B cell (primary cell): ENCODE measurements around the gene VENTX. TPM values are rescaled to one million over a fixed set of nuclear protein-coding genes. Genes with fewer than 3 reads are reported as not detected.

Experiments
- ATAC-seq: fragments of 200-7000 bp; cut with Tn5 transposase; one replicate; pipeline ENCODE4 v1.10.0; 2021; ENCODE audit warnings: low read depth, mild to moderate bottlenecking, moderate number of reproducible peaks, moderate library complexity
- CTCF ChIA-PET: fragments of 350-600 bp; sonication (Branson Sonifier 250); formaldehyde crosslinking; loops from one replicate; lab custom pipeline; 2021; ENCODE audit warnings: antibody characterized with exemption, inconsistent platforms; lab: Charles Lee
- POLR2A ChIA-PET: fragments of 350-600 bp; sonication (Branson Sonifier 250); formaldehyde crosslinking; loops from one replicate; lab custom pipeline; 2021; ENCODE audit warnings: antibody characterized with exemption; lab: Charles Lee
- DNase-seq: peaks from one replicate; pipeline ENCODE4 v3.0.0; 2013
- H2AFZ ChIP-seq: 2 replicates; pipeline ENCODE4 v1.6.1; 2012; ENCODE audit warnings: mild to moderate bottlenecking, low read depth, low read length; ENCODE audit not compliant: insufficient read depth, poor library complexity, severe bottlenecking
- H3K27ac ChIP-seq, 2 donors: 1 replicate in 1 of 2; 2 replicates in 1 of 2; pipeline ENCODE4 v1.5.1; 2012 to 2013; ENCODE audit warnings: low read length in 2 of 2, mild to moderate bottlenecking in 2 of 2, moderate library complexity in 1 of 2
- H3K27me3 ChIP-seq, 4 experiments: fragments of 200-600 bp in 1 of 4; sonication (generic) in 1 of 4; replicated peaks in 1 of 4; 1 replicate in 2 of 4; 2 replicates in 2 of 4; pipeline versions ENCODE4 v1.6.1 to v1.7.0; 2013 to 2016; ENCODE audit warnings: low read length in 3 of 4, mild to moderate bottlenecking in 2 of 4, mixed read lengths in 1 of 4, moderate library complexity in 1 of 4; ENCODE audit not compliant: insufficient read depth in 4 of 4, control insufficient read depth in 3 of 4; ENCODE audit errors: control extremely low read depth in 1 of 4
- H3K36me3 ChIP-seq, 2 experiments: replicated peaks in 1 of 2; 1 replicate in 1 of 2; 2 replicates in 1 of 2; pipeline versions ENCODE4 v1.6.1 to v1.7.1; 2013; ENCODE audit warnings: low read length in 1 of 2; ENCODE audit not compliant: insufficient read depth in 2 of 2, control insufficient read depth in 1 of 2; ENCODE audit errors: control extremely low read depth in 1 of 2, extremely low read depth in 1 of 2
- H3K4me1 ChIP-seq, 2 donors: fragments of 200-600 bp in 1 of 2; sonication (generic) in 1 of 2; 1 replicate in 1 of 2; 2 replicates in 1 of 2; pipeline versions ENCODE4 v1.5.1 to v1.6.1; 2013 to 2017; ENCODE audit warnings: low read length in 2 of 2; ENCODE audit not compliant: control insufficient read depth in 2 of 2, insufficient read depth in 2 of 2
- H3K4me2 ChIP-seq: replicated peaks from 2 replicates; pipeline ENCODE3; 2012; ENCODE audit warnings: mild to moderate bottlenecking, low read depth, low read length; ENCODE audit not compliant: poor library complexity, severe bottlenecking
- H3K4me3 ChIP-seq, 5 experiments: fragments of 200-600 bp in 1 of 5; sonication (generic) in 1 of 5; 1 replicate in 3 of 5; 2 replicates in 2 of 5; pipeline versions ENCODE4 v1.5.1 to v1.7.0; 2011 to 2016; ENCODE audit warnings: low read length in 4 of 5, mild to moderate bottlenecking in 4 of 5, low read depth in 2 of 5, control low read depth in 1 of 5, moderate library complexity in 1 of 5; ENCODE audit not compliant: insufficient read depth in 1 of 5; ENCODE audit errors: control extremely low read depth in 1 of 5, extremely low read depth in 1 of 5
- H3K79me2 ChIP-seq: fragments of 200-600 bp; sonication (generic); one replicate; pipeline ENCODE4 v1.6.0; 2016; ENCODE audit warnings: low read length; ENCODE audit not compliant: control insufficient read depth, insufficient read depth
- H3K9ac ChIP-seq: fragments of 200-600 bp; sonication (generic); 2 replicates; pipeline ENCODE4 v1.6.1; 2017; ENCODE audit warnings: mild to moderate bottlenecking, low read length, moderate library complexity
- H3K9me3 ChIP-seq, 3 donors: one replicate each; pipeline versions ENCODE4 v1.6.1 to v1.7.1; 2013; ENCODE audit warnings: low read length in 2 of 3; ENCODE audit not compliant: control insufficient read depth in 2 of 3, insufficient read depth in 1 of 3; ENCODE audit errors: control extremely low read depth in 1 of 3
- H4K20me1 ChIP-seq: 2 replicates; pipeline ENCODE4 v1.6.0; 2012; ENCODE audit warnings: mild to moderate bottlenecking, low read length; ENCODE audit not compliant: insufficient read depth, control insufficient read depth, poor library complexity, severe bottlenecking
- H3K27ac Mint-ChIP-seq: one replicate; pipeline ENCODE4 v1.8.0; 2021; ENCODE audit warnings: mixed read lengths
- H3K27me3 Mint-ChIP-seq: one replicate; pipeline ENCODE4 v1.8.0; 2021; ENCODE audit warnings: mixed read lengths
- H3K4me1 Mint-ChIP-seq: one replicate; pipeline ENCODE4 v1.8.0; 2021; ENCODE audit warnings: mixed read lengths
- H3K4me3 Mint-ChIP-seq: one replicate; pipeline ENCODE4 v1.8.0; 2021; ENCODE audit warnings: mixed read lengths
- H3K9me3 Mint-ChIP-seq: one replicate; pipeline ENCODE4 v1.8.0; 2022; ENCODE audit warnings: mixed read lengths; ENCODE audit not compliant: insufficient read depth
- CTCF ChIP-seq: fragments of 200-600 bp; IDR thresholded peaks from one replicate; pipeline ENCODE4 v1.8.0; 2022; ENCODE audit warnings: antibody characterized with exemption, mild to moderate bottlenecking
- EZH2 ChIP-seq: IDR thresholded peaks from 2 replicates; pipeline ENCODE4 v1.6.1; 2012; ENCODE audit warnings: borderline replicate concordance, low read depth, mild to moderate bottlenecking, moderate library complexity, low read length; ENCODE audit not compliant: insufficient read depth, poor library complexity, severe bottlenecking
- WGBS: methylation state at CpG from one replicate; pipeline ENCODE4 v1.1.5; 2013; ENCODE audit warnings: missing lambda C conversion rate; ENCODE audit not compliant: insufficient coverage; 5-methylcytosine and 5-hydroxymethylcytosine counted together
- intact Hi-C: fragments of 100-400 bp; cut with micrococcal nuclease; formaldehyde crosslinking; loops from one replicate; pipeline ENCODE4 v1.10.0; 2022
- polyA plus RNA-seq: library from polyadenylated mRNA; depleted of rRNA; stranded (reverse); fragments of >200 nt; gene quantifications from 2 replicates; pipeline ENCODE4 v1.2.3, GENCODE V29; 2012
- total RNA-seq, 2 donors: library from RNA; stranded (reverse); fragments of 120-200 nt in 1 of 2; gene quantifications; 1 replicate in 1 of 2; 2 replicates in 1 of 2; pipeline versions ENCODE4 v1.2.3 to v1.2.4, GENCODE V29; 2013 to 2022

VENTX gene
- total and polyA plus RNA-seq, 2 donors (not counting 1 experiment from before 2014, with no cell fraction given) = 0.82 TPM; not detected in 1

GRCh38 chr10:133270773-133271297 is 33.2 kb downstream of the VENTX start:
- no peaks in the 10 kb centered on the region for H3K27me3 Mint-ChIP-seq
- no peak overlapping the region for H3K4me3 Mint-ChIP-seq
- ChIA-PET CTCF (interaction anchor here (0.7 kb wide), 1 partner anchor 13 kb away, joined by 3 read pairs; no protein-coding TSS in a partner anchor), POLR2A (no interaction called here)
- Histone ChIP-seq H3K27ac (no peak overlapping the region), H3K9me3 (no peaks in the 10 kb centered on the region), H3K27me3 (no peaks in the 10 kb centered on the region), H4K20me1 (peaks cover 36% of the 10 kb centered on the region), H3K36me3 (peaks cover 0 to 68% of the 10 kb centered on the region in 2 experiments), H3K79me2 (peaks cover 6% of the 10 kb centered on the region), H3K4me2 (no peak overlapping the region), H3K9ac (no peak overlapping the region), H2AFZ (no peak overlapping the region), H3K4me1 (peaks cover 10 to 26% of the 10 kb centered on the region in 2 donors), H3K4me3 (no peak overlapping the region)
- peaks cover 14% of the 10 kb centered on the region for H3K4me1 Mint-ChIP-seq
- over 99% methylated on average over 19 of the region's 19 CpGs for WGBS
- intact Hi-C loops = loop anchor here (10.0 kb wide), 1 partner anchor 126 kb away; no protein-coding TSS in a partner anchor
- no peak for TF ChIP-seq CTCF
- no peak for TF ChIP-seq EZH2
- no peaks in the 10 kb centered on the region for H3K9me3 Mint-ChIP-seq
- no peak for ATAC-seq
- DNase-seq = no peak
- H3K27ac Mint-ChIP-seq = no peak overlapping the region

- no peak overlapping the region for H3K27ac ChIP-seq
- intact Hi-C loops = loop anchor here (10.0 kb wide), 1 partner anchor 127 kb away; no protein-coding TSS in a partner anchor
- H3K36me3 ChIP-seq = peaks cover 0 to 64% of the 10 kb centered on the region in 2 experiments
- Mint-ChIP-seq H3K27ac (no peak overlapping the region), H3K9me3 (no peaks in the 10 kb centered on the region), H3K4me3 (no peak overlapping the region), H3K4me1 (peaks cover 16% of the 10 kb centered on the region), H3K27me3 (no peaks in the 10 kb centered on the region)
- H3K4me2 ChIP-seq = no peak overlapping the region
- ChIA-PET POLR2A (no interaction called here), CTCF (no interaction called here)
- TF ChIP-seq CTCF = no peak
- no peak for TF ChIP-seq EZH2
- H4K20me1 ChIP-seq = peaks cover 36% of the 10 kb centered on the region
- H3K79me2 ChIP-seq = peaks cover 12% of the 10 kb centered on the region
- H3K9ac ChIP-seq = no peak overlapping the region
- DNase-seq (no peak), ATAC-seq (no peak)
- peaks cover 13 to 32% of the 10 kb centered on the region in 2 donors for H3K4me1 ChIP-seq
- no peaks in the 10 kb centered on the region for H3K27me3 ChIP-seq
- H3K9me3 ChIP-seq = no peaks in the 10 kb centered on the region
- no peak overlapping the region for H2AFZ ChIP-seq
- 89% methylated on average over 32 of the region's 35 CpGs for WGBS
- no peak overlapping the region for H3K4me3 ChIP-seq
These were observed 34.1 kb downstream of the VENTX start for GRCh38 chr10:133271521-133272300.
